GM06990 (cell line): ENCODE results near the gene ZBTB38.

Experiments
- DNase-seq: peaks from one replicate; pipeline ENCODE4 v3.0.0-alpha.2; 2011; ENCODE audit not compliant: insufficient read length; ENCODE audit errors: extremely low read depth
- H3K27me3 ChIP-seq: replicated peaks from 2 replicates; pipeline ENCODE4 v1.6.0; 2011; ENCODE audit warnings: low read length; ENCODE audit not compliant: control insufficient read depth, insufficient read depth
- H3K36me3 ChIP-seq: 2 replicates; pipeline ENCODE4 v1.5.1; 2011; ENCODE audit warnings: low read length; ENCODE audit not compliant: control insufficient read depth, insufficient read depth
- H3K4me3 ChIP-seq: replicated peaks from 2 replicates; pipeline ENCODE4 v1.5.1; 2011; ENCODE audit warnings: low read depth, mild to moderate bottlenecking, control low read depth, low read length
- TF ChIP-seq, protein P1 (sequence below): IDR thresholded peaks from 2 replicates; pipeline ENCODE4 v1.5.1; 2011; ENCODE audit warnings: low read length, control low read depth, mild to moderate bottlenecking, inconsistent platforms; ENCODE audit not compliant: insufficient read depth, poor library complexity, severe bottlenecking

Gene ZBTB38

DNA sequence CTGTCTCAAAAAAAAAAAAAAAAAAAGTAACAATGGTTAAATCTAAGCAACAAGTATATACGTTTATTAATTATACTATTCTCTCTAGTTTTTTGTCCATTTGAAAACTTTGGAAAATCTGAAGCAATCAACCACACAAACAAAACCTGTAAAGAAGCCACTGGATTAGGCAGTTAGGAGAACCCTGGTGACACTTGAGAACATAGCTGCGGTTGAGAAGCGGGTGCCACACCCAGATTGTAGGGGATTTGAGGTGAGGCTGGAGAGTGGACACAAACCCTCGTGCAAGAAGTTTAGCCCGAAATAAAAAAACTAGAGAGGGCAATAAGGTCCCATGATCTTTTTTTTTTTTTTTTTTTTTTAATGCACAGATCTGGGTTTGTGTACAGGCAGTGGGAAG, 25.9 kb upstream of the ZBTB38 start:
- H3K27me3 ChIP-seq, result no peaks in the 10 kb centered on the region
- no peak for DNase-seq
- TF ChIP-seq, protein P1, sequence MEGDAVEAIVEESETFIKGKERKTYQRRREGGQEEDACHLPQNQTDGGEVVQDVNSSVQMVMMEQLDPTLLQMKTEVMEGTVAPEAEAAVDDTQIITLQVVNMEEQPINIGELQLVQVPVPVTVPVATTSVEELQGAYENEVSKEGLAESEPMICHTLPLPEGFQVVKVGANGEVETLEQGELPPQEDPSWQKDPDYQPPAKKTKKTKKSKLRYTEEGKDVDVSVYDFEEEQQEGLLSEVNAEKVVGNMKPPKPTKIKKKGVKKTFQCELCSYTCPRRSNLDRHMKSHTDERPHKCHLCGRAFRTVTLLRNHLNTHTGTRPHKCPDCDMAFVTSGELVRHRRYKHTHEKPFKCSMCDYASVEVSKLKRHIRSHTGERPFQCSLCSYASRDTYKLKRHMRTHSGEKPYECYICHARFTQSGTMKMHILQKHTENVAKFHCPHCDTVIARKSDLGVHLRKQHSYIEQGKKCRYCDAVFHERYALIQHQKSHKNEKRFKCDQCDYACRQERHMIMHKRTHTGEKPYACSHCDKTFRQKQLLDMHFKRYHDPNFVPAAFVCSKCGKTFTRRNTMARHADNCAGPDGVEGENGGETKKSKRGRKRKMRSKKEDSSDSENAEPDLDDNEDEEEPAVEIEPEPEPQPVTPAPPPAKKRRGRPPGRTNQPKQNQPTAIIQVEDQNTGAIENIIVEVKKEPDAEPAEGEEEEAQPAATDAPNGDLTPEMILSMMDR, result no peak
- H3K36me3 ChIP-seq, result no peaks in the 10 kb centered on the region
- no peak overlapping the region for H3K4me3 ChIP-seq

DNA sequence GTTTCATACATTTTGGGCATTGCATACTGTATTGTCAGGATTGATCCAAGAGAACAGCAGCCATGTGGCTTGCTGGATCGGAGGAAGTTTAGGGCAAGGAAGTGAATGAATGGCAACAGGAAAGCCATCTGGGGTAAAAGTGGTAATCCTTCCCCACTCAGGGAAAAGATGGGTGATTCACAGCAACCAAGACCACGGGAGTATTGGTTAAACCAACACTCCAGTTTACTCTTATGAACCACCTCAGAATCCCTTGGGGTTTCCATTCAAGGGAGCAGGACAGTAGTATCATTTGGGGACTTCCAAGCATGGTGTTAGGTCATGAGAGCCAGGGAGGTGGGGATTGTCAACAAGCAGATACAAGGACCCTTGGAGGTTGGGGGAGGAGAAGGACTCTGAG, 25.2 kb upstream of the ZBTB38 start:
- no peak overlapping the region for H3K4me3 ChIP-seq
- no peak for DNase-seq
- H3K27me3 ChIP-seq, result no peaks in the 10 kb centered on the region
- H3K36me3 ChIP-seq, result no peaks in the 10 kb centered on the region
- TF ChIP-seq, protein P1, result no peak

DNA sequence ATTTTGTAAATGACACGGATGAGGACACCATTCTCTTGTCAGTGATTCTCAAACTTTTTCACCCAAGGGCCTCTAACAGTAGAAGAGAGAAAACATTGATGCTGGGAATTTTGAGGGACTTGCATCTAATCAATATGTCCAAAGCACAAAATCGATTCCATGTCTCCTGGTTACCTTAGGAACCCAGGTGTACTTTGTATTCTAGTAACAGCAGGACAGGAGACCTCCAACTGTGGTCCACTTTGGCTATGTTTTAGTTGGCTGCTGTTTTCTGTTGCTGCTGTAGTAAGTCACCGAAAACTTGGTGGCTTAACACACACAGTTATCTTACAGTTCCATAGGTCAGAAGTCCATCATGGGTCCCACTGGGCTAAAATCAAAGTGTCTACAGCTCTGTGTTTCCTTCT, 24.4 kb upstream of the ZBTB38 start:
- Histone ChIP-seq H3K27me3 (no peaks in the 10 kb centered on the region), H3K36me3 (no peaks in the 10 kb centered on the region), H3K4me3 (no peak overlapping the region)
- TF ChIP-seq, protein P1, result no peak
- DNase-seq, result no peak

GRCh38 chr3:141345528-141345927, 22.8 kb upstream of the ZBTB38 start:
- TF ChIP-seq, protein P1, result no peak
- Histone ChIP-seq H3K4me3 (no peak overlapping the region), H3K27me3 (no peaks in the 10 kb centered on the region), H3K36me3 (no peaks in the 10 kb centered on the region)
- no peak for DNase-seq

- Histone ChIP-seq H3K4me3 (no peak overlapping the region), H3K36me3 (no peaks in the 10 kb centered on the region)
- DNase-seq, result no peak
These were observed 22.3 kb upstream of the ZBTB38 start for GRCh38 chr3:141346007-141346406.

GRCh38 chr3:141346418-141346817, 21.9 kb upstream of the ZBTB38 start:
- TF ChIP-seq, protein P1, result no peak
- DNase-seq, result no peak
- Histone ChIP-seq H3K4me3 (no peak overlapping the region), H3K27me3 (no peaks in the 10 kb centered on the region), H3K36me3 (no peaks in the 10 kb centered on the region)

More at GRCh38 chr3:141346007-141346406, 22.3 kb upstream of the ZBTB38 start:
- TF ChIP-seq, protein P1, result no peak
- no peaks in the 10 kb centered on the region for H3K27me3 ChIP-seq
